HEK293 (cell line): ENCODE data around the gene GLIPR1.

Source experiments
- CTCF ChIA-PET: fragments of 350-600 bp; formaldehyde crosslinking; extraction: SDS; loops from one replicate; lab custom pipeline; 2021; ENCODE audit warnings: antibody characterized with exemption; lab: Yijun Ruan, JAX
- POLR2A ChIA-PET: fragments of 300-600 bp; formaldehyde crosslinking; extraction: SDS; loops from one replicate; lab custom pipeline; 2020; ENCODE audit warnings: antibody characterized with exemption, inconsistent platforms; lab: Yijun Ruan, JAX
- H3K27ac ChIP-seq: fragments of 200-500 bp; sonication (Bioruptor generic); 2 replicates; pipeline ENCODE4 v1.5.1; 2014; ENCODE audit warnings: low read depth, low read length, control low read depth, inconsistent platforms; ENCODE audit errors: extremely low read depth
- H3K36me3 ChIP-seq, 2 experiments: fragments of 200-500 bp in 1 of 2; sonication (Bioruptor generic) in 1 of 2; 1 replicate in 1 of 2; 2 replicates in 1 of 2; pipeline ENCODE4 v1.5.1; 2014 to 2017; ENCODE audit warnings: inconsistent platforms in 2 of 2, low read length in 2 of 2; ENCODE audit not compliant: control insufficient read depth in 2 of 2, insufficient read depth in 1 of 2
- H3K4me1 ChIP-seq: fragments of 200-500 bp; sonication (Bioruptor generic); 2 replicates; pipeline ENCODE4 v1.5.1; 2014; ENCODE audit warnings: mild to moderate bottlenecking, low read length, inconsistent platforms; ENCODE audit not compliant: control insufficient read depth, insufficient read depth
- H3K4me3 ChIP-seq: 2 replicates; pipeline ENCODE4 v1.5.1; 2011; ENCODE audit warnings: low read depth, mild to moderate bottlenecking, control low read depth, low read length, moderate library complexity
- H3K9me3 ChIP-seq: fragments of 200-500 bp; sonication (Bioruptor generic); 2 replicates; pipeline ENCODE4 v1.5.1; 2014; ENCODE audit warnings: low read depth, low read length, inconsistent platforms; ENCODE audit not compliant: control insufficient read depth, insufficient read depth
- KLF16 ChIP-seq: fragments of 450-650 bp; formaldehyde crosslinking; IDR thresholded peaks from 2 replicates; pipeline ENCODE4 v1.5.1; 2017; ENCODE audit warnings: missing biosample characterization, missing genetic modification characterization
- KLF9 ChIP-seq: fragments of 450-650 bp; formaldehyde crosslinking; IDR thresholded peaks from 2 replicates; pipeline ENCODE4 v1.5.1; 2016; ENCODE audit warnings: missing biosample characterization, missing genetic modification characterization, low read depth
- PRDM1 ChIP-seq: fragments of 450-650 bp; formaldehyde crosslinking; IDR thresholded peaks from 2 replicates; pipeline ENCODE4; 2016; ENCODE audit warnings: missing biosample characterization, missing genetic modification characterization
- ZFP37 ChIP-seq: fragments of 450-650 bp; formaldehyde crosslinking; IDR thresholded peaks from 2 replicates; pipeline ENCODE4 v1.5.1; 2016; ENCODE audit warnings: missing biosample characterization, missing genetic modification characterization
- ZFP41 ChIP-seq: fragments of 450-650 bp; formaldehyde crosslinking; IDR thresholded peaks from 2 replicates; pipeline ENCODE4 v1.5.1; 2016; ENCODE audit warnings: missing biosample characterization, missing genetic modification characterization, borderline replicate concordance
- ZNF114 ChIP-seq: fragments of 450-650 bp; formaldehyde crosslinking; IDR thresholded peaks from 2 replicates; pipeline ENCODE4 v1.5.0; 2017; ENCODE audit warnings: missing biosample characterization, missing genetic modification characterization
- ZNF2 ChIP-seq: fragments of 450-650 bp; formaldehyde crosslinking; IDR thresholded peaks from 2 replicates; pipeline ENCODE4 v1.5.1; 2016; ENCODE audit warnings: missing biosample characterization, missing genetic modification characterization
- ZNF366 ChIP-seq: fragments of 450-650 bp; formaldehyde crosslinking; conservative IDR thresholded peaks from 2 replicates; pipeline ENCODE4 v1.5.1; 2016; ENCODE audit warnings: missing biosample characterization, missing genetic modification characterization
- ZNF623 ChIP-seq: fragments of 450-650 bp; formaldehyde crosslinking; IDR thresholded peaks from 2 replicates; pipeline ENCODE4 v1.5.1; 2016; ENCODE audit warnings: missing biosample characterization, missing genetic modification characterization
- ZNF654 ChIP-seq: fragments of 450-650 bp; formaldehyde crosslinking; IDR thresholded peaks from 2 replicates; pipeline ENCODE4 v1.5.1; 2016; ENCODE audit warnings: low read depth, missing biosample characterization, missing genetic modification characterization
- TF ChIP-seq, protein P1 (sequence below): fragments of 450-650 bp; formaldehyde crosslinking; IDR thresholded peaks from 2 replicates; pipeline ENCODE4 v1.5.1; 2016; ENCODE audit warnings: missing biosample characterization, missing genetic modification characterization
- TF ChIP-seq, protein P2 (sequence below): fragments of 450-650 bp; IDR thresholded peaks from 2 replicates; pipeline ENCODE4 v1.5.1; 2018; ENCODE audit warnings: missing biosample characterization, mild to moderate bottlenecking, missing genetic modification characterization
- TF ChIP-seq, protein P3 (sequence below): fragments of 450-650 bp; formaldehyde crosslinking; optimal IDR thresholded peaks from 2 replicates; pipeline ENCODE3; 2016; ENCODE audit warnings: missing biosample characterization, mild to moderate bottlenecking, missing genetic modification characterization
- TF ChIP-seq, protein P4 (sequence below): fragments of 450-650 bp; formaldehyde crosslinking; IDR thresholded peaks from 2 replicates; pipeline ENCODE4 v1.5.1; 2016; ENCODE audit warnings: missing biosample characterization, missing genetic modification characterization, borderline replicate concordance
- TF ChIP-seq, protein P5 (sequence below): fragments of 450-650 bp; formaldehyde crosslinking; IDR thresholded peaks from 2 replicates; pipeline ENCODE4 v1.5.1; 2017; ENCODE audit warnings: missing biosample characterization, missing genetic modification characterization
- TF ChIP-seq, protein P6 (sequence below): fragments of 450-650 bp; formaldehyde crosslinking; conservative IDR thresholded peaks from 2 replicates; pipeline ENCODE4 v1.5.1; 2016; ENCODE audit warnings: low read depth, missing biosample characterization, missing genetic modification characterization

GLIPR1 gene

DNA sequence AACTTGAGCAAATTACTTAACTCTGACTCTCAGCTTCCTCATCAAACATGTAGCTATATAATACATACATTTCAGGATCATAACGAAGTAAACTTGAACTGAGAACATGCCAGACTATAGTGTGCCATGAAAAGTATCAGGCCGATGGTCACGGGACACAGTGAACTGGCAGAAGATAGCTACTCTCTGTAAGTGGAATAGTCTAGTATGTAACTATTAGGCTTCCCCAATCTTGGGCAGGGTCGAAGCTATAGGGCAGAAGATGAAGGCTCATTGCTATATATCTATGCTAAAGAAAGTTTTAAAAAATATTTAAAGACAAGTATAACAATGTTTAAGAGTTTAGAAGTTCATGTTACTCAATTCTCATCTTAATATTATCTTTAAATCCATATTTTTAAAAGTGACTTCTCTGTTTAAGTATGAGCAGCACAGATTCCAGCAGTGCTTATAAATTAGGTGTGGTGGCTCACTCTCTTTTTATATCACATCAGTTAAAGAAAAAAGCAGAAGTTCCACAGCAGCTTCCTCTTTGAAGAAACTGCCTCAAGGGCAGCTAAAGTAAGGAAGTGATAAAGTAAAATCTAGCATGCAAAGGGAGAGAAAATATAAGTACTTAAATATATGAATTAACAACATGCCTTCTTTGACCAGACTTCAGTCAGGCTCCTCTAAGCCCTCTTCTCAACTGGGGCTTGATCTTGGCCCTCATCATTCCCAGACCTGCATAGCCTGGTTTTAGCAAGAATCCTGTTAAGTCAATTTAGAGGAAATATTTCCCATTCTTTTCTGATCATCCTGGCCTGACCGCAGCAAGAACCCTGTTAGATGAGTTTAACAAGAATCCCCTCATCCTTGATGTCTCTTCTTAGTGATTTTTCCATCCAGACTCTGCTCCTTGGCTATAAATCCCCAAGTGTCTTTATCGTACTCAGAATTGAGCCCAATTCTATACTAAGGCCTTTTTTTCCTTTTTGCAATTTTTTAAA is 8.4 kb upstream of the GLIPR1 start:
- ChIA-PET POLR2A (no interaction called here), CTCF (no interaction called here)
- Histone ChIP-seq H3K36me3 (no peaks in the 10 kb centered on the region), H3K9me3 (no peaks in the 10 kb centered on the region), H3K4me1 (no peaks in the 10 kb centered on the region), H3K4me3 (no peak overlapping the region), H3K27ac (no peak overlapping the region)
- no peak for TF ChIP-seq ZNF2
- no peak for TF ChIP-seq ZFP41 (tag by site-specific recombination)
- TF ChIP-seq KLF16: no peak
- TF ChIP-seq, protein P1, sequence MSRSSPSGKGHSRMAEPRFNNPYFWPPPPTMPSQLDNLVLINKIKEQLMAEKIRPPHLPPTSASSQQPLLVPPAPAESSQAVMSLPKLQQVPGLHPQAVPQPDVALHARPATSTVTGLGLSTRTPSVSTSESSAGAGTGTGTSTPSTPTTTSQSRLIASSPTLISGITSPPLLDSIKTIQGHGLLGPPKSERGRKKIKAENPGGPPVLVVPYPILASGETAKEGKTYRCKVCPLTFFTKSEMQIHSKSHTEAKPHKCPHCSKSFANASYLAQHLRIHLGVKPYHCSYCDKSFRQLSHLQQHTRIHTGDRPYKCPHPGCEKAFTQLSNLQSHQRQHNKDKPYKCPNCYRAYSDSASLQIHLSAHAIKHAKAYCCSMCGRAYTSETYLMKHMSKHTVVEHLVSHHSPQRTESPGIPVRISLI (tag by site-specific recombination): no peak
- TF ChIP-seq ZNF623: no peak
- TF ChIP-seq KLF9 (tag by site-specific recombination): no peak
- TF ChIP-seq, protein P2, sequence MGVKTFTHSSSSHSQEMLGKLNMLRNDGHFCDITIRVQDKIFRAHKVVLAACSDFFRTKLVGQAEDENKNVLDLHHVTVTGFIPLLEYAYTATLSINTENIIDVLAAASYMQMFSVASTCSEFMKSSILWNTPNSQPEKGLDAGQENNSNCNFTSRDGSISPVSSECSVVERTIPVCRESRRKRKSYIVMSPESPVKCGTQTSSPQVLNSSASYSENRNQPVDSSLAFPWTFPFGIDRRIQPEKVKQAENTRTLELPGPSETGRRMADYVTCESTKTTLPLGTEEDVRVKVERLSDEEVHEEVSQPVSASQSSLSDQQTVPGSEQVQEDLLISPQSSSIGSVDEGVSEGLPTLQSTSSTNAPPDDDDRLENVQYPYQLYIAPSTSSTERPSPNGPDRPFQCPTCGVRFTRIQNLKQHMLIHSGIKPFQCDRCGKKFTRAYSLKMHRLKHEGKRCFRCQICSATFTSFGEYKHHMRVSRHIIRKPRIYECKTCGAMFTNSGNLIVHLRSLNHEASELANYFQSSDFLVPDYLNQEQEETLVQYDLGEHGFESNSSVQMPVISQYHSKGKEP (tag by site-specific recombination): no peak

DNA sequence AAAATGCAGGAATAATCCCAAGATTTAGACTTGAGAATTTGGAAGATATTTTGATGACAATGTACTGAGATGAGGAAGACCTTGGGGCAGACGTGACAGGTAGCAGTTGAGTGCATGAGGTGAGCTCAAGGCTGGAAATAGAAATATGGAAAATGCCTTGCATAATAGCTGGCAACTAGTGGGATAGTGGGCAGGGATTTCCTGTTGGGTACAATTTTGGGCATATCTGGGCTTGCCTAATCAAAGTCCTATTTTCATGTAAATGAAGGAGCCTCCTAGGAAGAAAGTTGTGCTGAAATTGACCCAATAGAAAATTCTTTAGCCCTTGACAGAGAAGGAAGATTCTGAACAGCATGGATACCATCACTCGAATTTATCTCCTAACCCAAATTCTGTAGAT is 6.4 kb upstream of the GLIPR1 start:
- ChIA-PET POLR2A (no interaction called here), CTCF (interaction anchor here (0.7 to 2.5 kb wide), 2 partner anchors 10 to 815 kb away, joined by 3 to 18 read pairs; no protein-coding TSS in a partner anchor)
- no peaks in the 10 kb centered on the region for H3K4me1 ChIP-seq
- no peak overlapping the region for H3K4me3 ChIP-seq
- no peak overlapping the region for H3K27ac ChIP-seq
- no peaks in the 10 kb centered on the region for H3K36me3 ChIP-seq
- no peaks in the 10 kb centered on the region for H3K9me3 ChIP-seq
- TF ChIP-seq, protein P3, sequence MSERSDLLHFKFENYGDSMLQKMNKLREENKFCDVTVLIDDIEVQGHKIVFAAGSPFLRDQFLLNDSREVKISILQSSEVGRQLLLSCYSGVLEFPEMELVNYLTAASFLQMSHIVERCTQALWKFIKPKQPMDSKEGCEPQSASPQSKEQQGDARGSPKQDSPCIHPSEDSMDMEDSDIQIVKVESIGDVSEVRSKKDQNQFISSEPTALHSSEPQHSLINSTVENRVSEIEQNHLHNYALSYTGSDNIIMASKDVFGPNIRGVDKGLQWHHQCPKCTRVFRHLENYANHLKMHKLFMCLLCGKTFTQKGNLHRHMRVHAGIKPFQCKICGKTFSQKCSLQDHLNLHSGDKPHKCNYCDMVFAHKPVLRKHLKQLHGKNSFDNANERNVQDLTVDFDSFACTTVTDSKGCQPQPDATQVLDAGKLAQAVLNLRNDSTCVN (tag by site-specific recombination): no peak

DNA sequence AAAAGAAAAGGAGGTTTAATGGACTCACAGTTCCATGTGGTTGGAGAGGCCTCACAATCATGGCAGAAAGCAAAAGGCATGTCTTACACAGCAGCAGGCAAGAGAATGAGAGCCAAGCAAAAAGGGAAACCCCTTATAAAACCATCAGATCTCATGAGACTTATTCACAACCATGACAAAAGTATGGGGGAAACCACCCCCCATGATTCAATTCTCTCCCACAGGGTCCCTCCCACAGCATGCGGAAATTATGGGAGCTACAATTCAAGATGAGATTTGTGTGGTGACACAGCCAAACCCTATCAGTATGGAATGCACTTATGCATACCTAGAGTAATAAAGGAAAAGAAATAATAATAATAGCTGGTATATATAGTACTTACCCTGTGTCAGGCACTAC is 4.5 kb upstream of the GLIPR1 start:
- H3K36me3 ChIP-seq: no peaks in the 10 kb centered on the region
- no peaks in the 10 kb centered on the region for H3K4me1 ChIP-seq
- no peak overlapping the region for H3K4me3 ChIP-seq
- POLR2A ChIA-PET: no interaction called here
- H3K27ac ChIP-seq: no peak overlapping the region
- CTCF ChIA-PET: interaction anchor here (1.1 kb wide), 1 partner anchor 10 kb away, joined by 4 read pairs; no protein-coding TSS in a partner anchor
- H3K9me3 ChIP-seq: no peaks in the 10 kb centered on the region
- no peak for TF ChIP-seq ZFP41 (tag by site-specific recombination)
- TF ChIP-seq ZNF654 (tag by site-specific recombination): no peak
- TF ChIP-seq, protein P4, sequence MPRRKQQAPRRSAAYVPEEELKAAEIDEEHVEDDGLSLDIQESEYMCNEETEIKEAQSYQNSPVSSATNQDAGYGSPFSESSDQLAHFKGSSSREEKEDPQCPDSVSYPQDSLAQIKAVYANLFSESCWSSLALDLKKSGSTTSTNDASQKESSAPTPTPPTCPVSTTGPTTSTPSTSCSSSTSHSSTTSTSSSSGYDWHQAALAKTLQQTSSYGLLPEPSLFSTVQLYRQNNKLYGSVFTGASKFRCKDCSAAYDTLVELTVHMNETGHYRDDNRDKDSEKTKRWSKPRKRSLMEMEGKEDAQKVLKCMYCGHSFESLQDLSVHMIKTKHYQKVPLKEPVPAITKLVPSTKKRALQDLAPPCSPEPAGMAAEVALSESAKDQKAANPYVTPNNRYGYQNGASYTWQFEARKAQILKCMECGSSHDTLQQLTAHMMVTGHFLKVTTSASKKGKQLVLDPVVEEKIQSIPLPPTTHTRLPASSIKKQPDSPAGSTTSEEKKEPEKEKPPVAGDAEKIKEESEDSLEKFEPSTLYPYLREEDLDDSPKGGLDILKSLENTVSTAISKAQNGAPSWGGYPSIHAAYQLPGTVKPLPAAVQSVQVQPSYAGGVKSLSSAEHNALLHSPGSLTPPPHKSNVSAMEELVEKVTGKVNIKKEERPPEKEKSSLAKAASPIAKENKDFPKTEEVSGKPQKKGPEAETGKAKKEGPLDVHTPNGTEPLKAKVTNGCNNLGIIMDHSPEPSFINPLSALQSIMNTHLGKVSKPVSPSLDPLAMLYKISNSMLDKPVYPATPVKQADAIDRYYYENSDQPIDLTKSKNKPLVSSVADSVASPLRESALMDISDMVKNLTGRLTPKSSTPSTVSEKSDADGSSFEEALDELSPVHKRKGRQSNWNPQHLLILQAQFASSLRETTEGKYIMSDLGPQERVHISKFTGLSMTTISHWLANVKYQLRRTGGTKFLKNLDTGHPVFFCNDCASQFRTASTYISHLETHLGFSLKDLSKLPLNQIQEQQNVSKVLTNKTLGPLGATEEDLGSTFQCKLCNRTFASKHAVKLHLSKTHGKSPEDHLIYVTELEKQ: no peak
- no peak for TF ChIP-seq PRDM1 (tag by site-specific recombination)
- TF ChIP-seq ZNF366 (tag by site-specific recombination): no peak
- no peak for TF ChIP-seq ZNF114
- TF ChIP-seq ZFP37 (tag by site-specific recombination): no peak
- TF ChIP-seq, protein P5, sequence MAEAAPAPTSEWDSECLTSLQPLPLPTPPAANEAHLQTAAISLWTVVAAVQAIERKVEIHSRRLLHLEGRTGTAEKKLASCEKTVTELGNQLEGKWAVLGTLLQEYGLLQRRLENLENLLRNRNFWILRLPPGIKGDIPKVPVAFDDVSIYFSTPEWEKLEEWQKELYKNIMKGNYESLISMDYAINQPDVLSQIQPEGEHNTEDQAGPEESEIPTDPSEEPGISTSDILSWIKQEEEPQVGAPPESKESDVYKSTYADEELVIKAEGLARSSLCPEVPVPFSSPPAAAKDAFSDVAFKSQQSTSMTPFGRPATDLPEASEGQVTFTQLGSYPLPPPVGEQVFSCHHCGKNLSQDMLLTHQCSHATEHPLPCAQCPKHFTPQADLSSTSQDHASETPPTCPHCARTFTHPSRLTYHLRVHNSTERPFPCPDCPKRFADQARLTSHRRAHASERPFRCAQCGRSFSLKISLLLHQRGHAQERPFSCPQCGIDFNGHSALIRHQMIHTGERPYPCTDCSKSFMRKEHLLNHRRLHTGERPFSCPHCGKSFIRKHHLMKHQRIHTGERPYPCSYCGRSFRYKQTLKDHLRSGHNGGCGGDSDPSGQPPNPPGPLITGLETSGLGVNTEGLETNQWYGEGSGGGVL (tag by site-specific recombination): no peak
- TF ChIP-seq, protein P6, sequence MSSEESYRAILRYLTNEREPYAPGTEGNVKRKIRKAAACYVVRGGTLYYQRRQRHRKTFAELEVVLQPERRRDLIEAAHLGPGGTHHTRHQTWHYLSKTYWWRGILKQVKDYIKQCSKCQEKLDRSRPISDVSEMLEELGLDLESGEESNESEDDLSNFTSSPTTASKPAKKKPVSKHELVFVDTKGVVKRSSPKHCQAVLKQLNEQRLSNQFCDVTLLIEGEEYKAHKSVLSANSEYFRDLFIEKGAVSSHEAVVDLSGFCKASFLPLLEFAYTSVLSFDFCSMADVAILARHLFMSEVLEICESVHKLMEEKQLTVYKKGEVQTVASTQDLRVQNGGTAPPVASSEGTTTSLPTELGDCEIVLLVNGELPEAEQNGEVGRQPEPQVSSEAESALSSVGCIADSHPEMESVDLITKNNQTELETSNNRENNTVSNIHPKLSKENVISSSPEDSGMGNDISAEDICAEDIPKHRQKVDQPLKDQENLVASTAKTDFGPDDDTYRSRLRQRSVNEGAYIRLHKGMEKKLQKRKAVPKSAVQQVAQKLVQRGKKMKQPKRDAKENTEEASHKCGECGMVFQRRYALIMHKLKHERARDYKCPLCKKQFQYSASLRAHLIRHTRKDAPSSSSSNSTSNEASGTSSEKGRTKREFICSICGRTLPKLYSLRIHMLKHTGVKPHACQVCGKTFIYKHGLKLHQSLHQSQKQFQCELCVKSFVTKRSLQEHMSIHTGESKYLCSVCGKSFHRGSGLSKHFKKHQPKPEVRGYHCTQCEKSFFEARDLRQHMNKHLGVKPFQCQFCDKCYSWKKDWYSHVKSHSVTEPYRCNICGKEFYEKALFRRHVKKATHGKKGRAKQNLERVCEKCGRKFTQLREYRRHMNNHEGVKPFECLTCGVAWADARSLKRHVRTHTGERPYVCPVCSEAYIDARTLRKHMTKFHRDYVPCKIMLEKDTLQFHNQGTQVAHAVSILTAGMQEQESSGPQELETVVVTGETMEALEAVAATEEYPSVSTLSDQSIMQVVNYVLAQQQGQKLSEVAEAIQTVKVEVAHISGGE (tag by site-specific recombination): no peak
